Eye (tissue), 1 donor: ENCODE results near the gene KCNQ5.
A peak's percentile ranks its signal among the peaks of the same experiment; 100 is the strongest.

Source experiments
- DNase-seq: peaks from one replicate; pipeline ENCODE4 v3.0.0-alpha.2; 2015

Gene KCNQ5

GRCh38 chr6:72640615-72640930, 18.7 kb downstream of the KCNQ5 start:
- no peak for DNase-seq

- no peak for DNase-seq
These were observed 20.6 kb downstream of the KCNQ5 start for GRCh38 chr6:72642435-72642834.

GRCh38 chr6:72643214-72643613, 21.4 kb downstream of the KCNQ5 start:
- no peak for DNase-seq

GRCh38 chr6:72646604-72647485, 25.0 kb downstream of the KCNQ5 start:
- no peak for DNase-seq

GRCh38 chr6:72647489-72647888, 25.6 kb downstream of the KCNQ5 start:
- DNase-seq: no peak

- DNase-seq: no peak
These were observed 27.4 kb downstream of the KCNQ5 start for GRCh38 chr6:72649032-72649984.

- no peak for DNase-seq
These were observed 28.3 kb downstream of the KCNQ5 start for GRCh38 chr6:72650081-72650745.

- DNase-seq: no peak
These were observed 29.3 kb downstream of the KCNQ5 start for GRCh38 chr6:72651174-72651573.

- DNase-seq: no peak
These were observed 30.4 kb downstream of the KCNQ5 start for GRCh38 chr6:72651967-72652956.

- peak; percentile 57 for DNase-seq
These were observed 31.2 kb downstream of the KCNQ5 start for GRCh38 chr6:72653026-72653425.

- DNase-seq: no peak
These were observed 32.3 kb downstream of the KCNQ5 start for GRCh38 chr6:72654071-72654621.

GRCh38 chr6:72657407-72658197, 35.7 kb downstream of the KCNQ5 start:
- DNase-seq: no peak

- DNase-seq: no peak
These were observed 37.9 kb downstream of the KCNQ5 start for GRCh38 chr6:72659754-72660153.

GRCh38 chr6:72661411-72661810, 39.5 kb downstream of the KCNQ5 start:
- no peak for DNase-seq

GRCh38 chr6:72665599-72665998, 43.7 kb downstream of the KCNQ5 start:
- no peak for DNase-seq

GRCh38 chr6:72669324-72669723, 47.5 kb downstream of the KCNQ5 start:
- DNase-seq: no peak

GRCh38 chr6:72672906-72673305, 51.0 kb downstream of the KCNQ5 start:
- no peak for DNase-seq

GRCh38 chr6:72674842-72675241, 53.0 kb downstream of the KCNQ5 start:
- no peak for DNase-seq

- no peak for DNase-seq
These were observed 53.5 kb downstream of the KCNQ5 start for GRCh38 chr6:72675396-72675795.

- DNase-seq: no peak
These were observed 55.1 kb downstream of the KCNQ5 start for GRCh38 chr6:72676995-72677394.

GRCh38 chr6:72677740-72678139, 55.9 kb downstream of the KCNQ5 start:
- peak; percentile 3 for DNase-seq
